Measurements from ENCODE around the gene RHOV.

DNA sequence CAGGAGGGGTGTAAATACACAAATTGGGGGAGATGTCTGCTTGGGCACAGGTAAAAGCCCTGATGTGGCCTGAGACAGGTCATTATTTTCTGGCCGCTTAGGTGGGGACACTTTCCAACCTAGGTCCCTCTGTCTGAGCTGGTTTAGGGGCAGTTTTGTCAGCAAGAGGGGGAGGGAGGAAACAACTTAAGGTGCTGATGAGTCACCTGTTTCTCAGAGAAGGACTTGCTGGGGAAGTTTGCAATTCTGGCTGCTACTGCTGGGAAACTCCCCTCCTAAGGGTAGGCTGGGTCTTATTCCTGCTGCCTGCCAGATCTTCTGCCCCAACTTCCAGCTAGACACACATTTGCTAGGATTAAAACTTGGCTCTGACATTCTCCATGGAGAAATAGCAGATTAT lies 4.8 kb upstream of the RHOV start:
- TF ChIP-seq EZH2 (IDR thresholded peaks at IDR 0.05; ENCODE audit: insufficient read depth, poor library complexity, severe bottlenecking) (no peak), EZH2phosphoT487 (IDR thresholded peaks at IDR 0.05; ENCODE audit: insufficient read depth, low read depth) (no peak)

All from GM23248 (cell line).